Measurements from ENCODE around the gene UBTD1. TPM values are rescaled to one million over a fixed set of nuclear protein-coding genes. Genes with fewer than 3 reads are reported as not detected.

UBTD1 gene
- total RNA-seq, 1 donor, result 22.1 TPM

- no peak for DNase-seq (ENCODE audit: low read depth)
- no peak for TF ChIP-seq CTCF (IDR thresholded peaks at IDR 0.05; ENCODE audit: insufficient read depth, low read length)
- H3K4me3 ChIP-seq (ENCODE audit: low read depth, low read length), result no peak overlapping the region
These were observed 79.0 kb downstream of the UBTD1 start for GRCh38 chr10:97577701-97578100.

- no peak for TF ChIP-seq CTCF (IDR thresholded peaks at IDR 0.05; ENCODE audit: insufficient read depth, low read length)
- H3K4me3 ChIP-seq (ENCODE audit: low read depth, low read length), result no peak overlapping the region
- no peak for DNase-seq (ENCODE audit: low read depth)
These were observed 79.6 kb downstream of the UBTD1 start for GRCh38 chr10:97578171-97578844.

- DNase-seq (ENCODE audit: low read depth), result no peak
These were observed 82.0 kb downstream of the UBTD1 start for GRCh38 chr10:97580421-97581367.

GRCh38 chr10:97582169-97582568 lies 83.4 kb downstream of the UBTD1 start:
- TF ChIP-seq CTCF (IDR thresholded peaks at IDR 0.05; ENCODE audit: insufficient read depth, low read length), result no peak
- H3K4me3 ChIP-seq (ENCODE audit: low read depth, low read length), result no peak overlapping the region
- no peak for DNase-seq (ENCODE audit: low read depth)

More at GRCh38 chr10:97580421-97581367, 82.0 kb downstream of the UBTD1 start:
- no peak overlapping the region for H3K4me3 ChIP-seq (ENCODE audit: low read depth, low read length)
- no peak for TF ChIP-seq CTCF (IDR thresholded peaks at IDR 0.05; ENCODE audit: insufficient read depth, low read length)

GRCh38 chr10:97583476-97583875 lies 84.8 kb downstream of the UBTD1 start:
- no peak for DNase-seq (ENCODE audit: low read depth)
- no peak for TF ChIP-seq CTCF (IDR thresholded peaks at IDR 0.05; ENCODE audit: insufficient read depth, low read length)
- no peak overlapping the region for H3K4me3 ChIP-seq (ENCODE audit: low read depth, low read length)

- no peak for TF ChIP-seq CTCF (IDR thresholded peaks at IDR 0.05; ENCODE audit: insufficient read depth, low read length)
- no peak within 1 kb of the TSS for H3K4me3 ChIP-seq (ENCODE audit: low read depth, low read length)
- DNase-seq (ENCODE audit: low read depth), result peak; percentile 77
These were observed 85.5 kb downstream of the UBTD1 start, which contains the start of gene HOGA1 for GRCh38 chr10:97584060-97584797. TSS of gene HOGA1 (plus strand) at chr10:97584389. CDS start at chr10:97584704, 315 bp downstream.

Measured in fibroblast of the aortic adventitia (primary cell).